Neural cell (in vitro differentiated cells): ENCODE data around the gene CMTM8. TPM values are rescaled to one million over a fixed set of nuclear protein-coding genes. Genes with fewer than 3 reads are reported as not detected.

Source experiments
- H2AFZ ChIP-seq: fragments of 200-600, 300-800 bp; sonication (generic), shearing (Covaris generic); 2 replicates; pipeline ENCODE4 v1.6.0; 2014; ENCODE audit warnings: low read depth, mild to moderate bottlenecking, antibody characterized with exemption, low read length, moderate library complexity
- H3F3A ChIP-seq: fragments of 200-600 bp; shearing (Covaris generic); 2 replicates; pipeline ENCODE4 v1.6.1; 2016; ENCODE audit warnings: mild to moderate bottlenecking, moderate library complexity, mixed read lengths, antibody characterized with exemption, low read length; ENCODE audit not compliant: insufficient read depth, poor library complexity, severe bottlenecking
- H3K27ac ChIP-seq: fragments of 200-600, 300-800 bp; sonication (generic), shearing (Covaris generic); 2 replicates; pipeline ENCODE4 v1.5.1; 2014; ENCODE audit warnings: mild to moderate bottlenecking, low read length, moderate library complexity
- H3K27me3 ChIP-seq: fragments of 300-800, 200-600 bp; sonication (generic), shearing (Covaris generic); 2 replicates; pipeline ENCODE4 v1.6.0; 2014; ENCODE audit warnings: mild to moderate bottlenecking, low read depth, low read length, moderate library complexity; ENCODE audit not compliant: insufficient read depth
- H3K36me3 ChIP-seq: fragments of 300-800, 200-600 bp; sonication (generic), shearing (Covaris generic); 2 replicates; pipeline ENCODE4 v1.5.1; 2014; ENCODE audit warnings: mild to moderate bottlenecking, antibody characterized with exemption, low read length, moderate library complexity; ENCODE audit not compliant: insufficient read depth
- H3K4me2 ChIP-seq: fragments of 300-800, 200-600 bp; sonication (generic), shearing (Covaris generic); 2 replicates; pipeline ENCODE4 v1.6.0; 2014; ENCODE audit warnings: mild to moderate bottlenecking, low read length
- H3K4me3 ChIP-seq: fragments of 300-800, 200-600 bp; sonication (generic), shearing (Covaris generic); 2 replicates; pipeline ENCODE4 v1.5.1; 2014; ENCODE audit warnings: mild to moderate bottlenecking, low read length, moderate library complexity
- H3K79me2 ChIP-seq: fragments of 200-600 bp; shearing (Covaris generic); replicated peaks from 2 replicates; pipeline ENCODE4 v1.6.0; 2014; ENCODE audit warnings: mild to moderate bottlenecking, low read length, moderate library complexity; ENCODE audit not compliant: insufficient read depth
- H3K9ac ChIP-seq: fragments of 300-800, 200-600 bp; sonication (generic), shearing (Covaris generic); 2 replicates; pipeline ENCODE4 v1.6.1; 2016; ENCODE audit warnings: mild to moderate bottlenecking, low read length, mixed read lengths
- H3K9me2 ChIP-seq: fragments of 200-600 bp; shearing (Covaris generic); 2 replicates; pipeline ENCODE4 v1.6.1; 2016; ENCODE audit warnings: mild to moderate bottlenecking, low read length, mixed read lengths; ENCODE audit not compliant: insufficient read depth
- H3K9me3 ChIP-seq: fragments of 200-600, 300-800 bp; sonication (generic), shearing (Covaris generic); 2 replicates; pipeline ENCODE4 v1.6.1; 2016; ENCODE audit warnings: mild to moderate bottlenecking, mixed run types, low read length, moderate library complexity, mixed read lengths
- H4K20me1 ChIP-seq: fragments of 200-600 bp; shearing (Covaris generic); 2 replicates; pipeline ENCODE4 v1.6.1; 2016; ENCODE audit warnings: mild to moderate bottlenecking, mixed run types; ENCODE audit not compliant: insufficient read depth
- EP300 ChIP-seq: fragments of 450-650 bp; conservative IDR thresholded peaks from 2 replicates; pipeline ENCODE4 v1.6.1; 2014; ENCODE audit warnings: antibody characterized with exemption, mild to moderate bottlenecking, moderate library complexity; ENCODE audit not compliant: poor library complexity, severe bottlenecking
- EZH2 ChIP-seq: fragments of 200-600, 300-800 bp; shearing (Covaris generic), sonication (generic); IDR thresholded peaks from 2 replicates; pipeline ENCODE4 v1.6.1; 2014; ENCODE audit warnings: antibody characterized with exemption, low read length, borderline replicate concordance, mild to moderate bottlenecking; ENCODE audit not compliant: insufficient read depth, poor library complexity, severe bottlenecking
- MXI1 ChIP-seq: fragments of 450-650 bp; conservative IDR thresholded peaks from 2 replicates; pipeline ENCODE4 v1.6.1; 2014; ENCODE audit warnings: antibody characterized with exemption, mild to moderate bottlenecking; ENCODE audit not compliant: poor library complexity, severe bottlenecking
- POLR2AphosphoS5 ChIP-seq: IDR thresholded peaks from 2 replicates; pipeline ENCODE4 v1.6.1; 2012
- RAD21 ChIP-seq: fragments of 450-650 bp; conservative IDR thresholded peaks from 2 replicates; pipeline ENCODE4 v1.6.1; 2014; ENCODE audit warnings: antibody characterized with exemption, mild to moderate bottlenecking, moderate library complexity
- REST ChIP-seq: IDR thresholded peaks from 2 replicates; pipeline ENCODE4 v1.6.1; 2012; ENCODE audit warnings: borderline replicate concordance
- SMC3 ChIP-seq: fragments of 450-650 bp; conservative IDR thresholded peaks from 2 replicates; pipeline ENCODE4 v1.6.1; 2014; ENCODE audit warnings: antibody characterized with exemption, mild to moderate bottlenecking, moderate library complexity; ENCODE audit not compliant: poor library complexity
- TAF1 ChIP-seq: IDR thresholded peaks from 2 replicates; pipeline ENCODE4 v1.6.1; 2012; ENCODE audit warnings: low read depth
- polyA plus RNA-seq: library from polyadenylated mRNA; depleted of rRNA; stranded (reverse); fragments of >200 nt; gene quantifications from 2 replicates; pipeline ENCODE4 v1.2.3, GENCODE V29; 2014
- TF ChIP-seq, protein P1 (sequence below): fragments of 450-650 bp; IDR thresholded peaks from 2 replicates; pipeline ENCODE4 v1.5.1; 2014; ENCODE audit warnings: antibody characterized with exemption, mild to moderate bottlenecking, moderate library complexity; ENCODE audit not compliant: poor library complexity, severe bottlenecking

CMTM8 gene
- polyA plus RNA-seq, 1 donor from 2014 or later, result not detected

- H3K4me3 ChIP-seq, result no peak overlapping the region
- no peaks in the 10 kb centered on the region for H3K79me2 ChIP-seq
- no peak overlapping the region for H3K9ac ChIP-seq
- H3K9me3 ChIP-seq, result no peaks in the 10 kb centered on the region
- no peak overlapping the region for H2AFZ ChIP-seq
- no peaks in the 10 kb centered on the region for H3K27me3 ChIP-seq
- TF ChIP-seq TAF1 (no peak), RAD21 (no peak), POLR2AphosphoS5 (no peak), REST (no peak), EP300 (no peak), EZH2 (no peak), MXI1 (no peak), SMC3 (no peak)
- TF ChIP-seq, protein P1, sequence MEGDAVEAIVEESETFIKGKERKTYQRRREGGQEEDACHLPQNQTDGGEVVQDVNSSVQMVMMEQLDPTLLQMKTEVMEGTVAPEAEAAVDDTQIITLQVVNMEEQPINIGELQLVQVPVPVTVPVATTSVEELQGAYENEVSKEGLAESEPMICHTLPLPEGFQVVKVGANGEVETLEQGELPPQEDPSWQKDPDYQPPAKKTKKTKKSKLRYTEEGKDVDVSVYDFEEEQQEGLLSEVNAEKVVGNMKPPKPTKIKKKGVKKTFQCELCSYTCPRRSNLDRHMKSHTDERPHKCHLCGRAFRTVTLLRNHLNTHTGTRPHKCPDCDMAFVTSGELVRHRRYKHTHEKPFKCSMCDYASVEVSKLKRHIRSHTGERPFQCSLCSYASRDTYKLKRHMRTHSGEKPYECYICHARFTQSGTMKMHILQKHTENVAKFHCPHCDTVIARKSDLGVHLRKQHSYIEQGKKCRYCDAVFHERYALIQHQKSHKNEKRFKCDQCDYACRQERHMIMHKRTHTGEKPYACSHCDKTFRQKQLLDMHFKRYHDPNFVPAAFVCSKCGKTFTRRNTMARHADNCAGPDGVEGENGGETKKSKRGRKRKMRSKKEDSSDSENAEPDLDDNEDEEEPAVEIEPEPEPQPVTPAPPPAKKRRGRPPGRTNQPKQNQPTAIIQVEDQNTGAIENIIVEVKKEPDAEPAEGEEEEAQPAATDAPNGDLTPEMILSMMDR, result no peak
- no peaks in the 10 kb centered on the region for H3K9me2 ChIP-seq
- no peak overlapping the region for H3K4me2 ChIP-seq
- H4K20me1 ChIP-seq, result no peaks in the 10 kb centered on the region
- H3K36me3 ChIP-seq, result no peaks in the 10 kb centered on the region
- H3F3A ChIP-seq, result no peaks in the 10 kb centered on the region
- H3K27ac ChIP-seq, result no peak overlapping the region
Measured at GRCh38 chr3:32297366-32297765, 58.9 kb downstream of the CMTM8 start.

- H3K27me3 ChIP-seq, result no peaks in the 10 kb centered on the region
- H3K79me2 ChIP-seq, result no peaks in the 10 kb centered on the region
- TF ChIP-seq EZH2, result no peak
- TF ChIP-seq SMC3, result no peak
- TF ChIP-seq TAF1, result no peak
- no peak for TF ChIP-seq RAD21
- TF ChIP-seq REST, result no peak
- TF ChIP-seq MXI1, result no peak
- no peak for TF ChIP-seq POLR2AphosphoS5
- no peak for TF ChIP-seq EP300
- TF ChIP-seq, protein P1, result no peak
- no peaks in the 10 kb centered on the region for H4K20me1 ChIP-seq
- no peak overlapping the region for H3K4me3 ChIP-seq
- H3K9ac ChIP-seq, result no peak overlapping the region
- no peaks in the 10 kb centered on the region for H3F3A ChIP-seq
- H3K4me2 ChIP-seq, result no peak overlapping the region
- no peak overlapping the region for H3K27ac ChIP-seq
- no peaks in the 10 kb centered on the region for H3K9me2 ChIP-seq
- H3K9me3 ChIP-seq, result no peaks in the 10 kb centered on the region
- H2AFZ ChIP-seq, result no peak overlapping the region
- H3K36me3 ChIP-seq, result no peaks in the 10 kb centered on the region
Measured at GRCh38 chr3:32301426-32301825, 62.9 kb downstream of the CMTM8 start.
